GM18870 (cell line): ENCODE data around the gene RIMOC1.
"Not testable (repeated sequence)": the region's sequence is repeated elsewhere in the genome, so short reads cannot be mapped to it uniquely, and the experiment has no call there.

Experiments
- ATAC-seq: cut with Tn5 transposase; IDR thresholded peaks from one replicate; pipeline ENCODE4 v1.9.1; 2021; ENCODE audit warnings: moderate library complexity; ENCODE audit not compliant: unreplicated experiment

RIMOC1 gene

DNA sequence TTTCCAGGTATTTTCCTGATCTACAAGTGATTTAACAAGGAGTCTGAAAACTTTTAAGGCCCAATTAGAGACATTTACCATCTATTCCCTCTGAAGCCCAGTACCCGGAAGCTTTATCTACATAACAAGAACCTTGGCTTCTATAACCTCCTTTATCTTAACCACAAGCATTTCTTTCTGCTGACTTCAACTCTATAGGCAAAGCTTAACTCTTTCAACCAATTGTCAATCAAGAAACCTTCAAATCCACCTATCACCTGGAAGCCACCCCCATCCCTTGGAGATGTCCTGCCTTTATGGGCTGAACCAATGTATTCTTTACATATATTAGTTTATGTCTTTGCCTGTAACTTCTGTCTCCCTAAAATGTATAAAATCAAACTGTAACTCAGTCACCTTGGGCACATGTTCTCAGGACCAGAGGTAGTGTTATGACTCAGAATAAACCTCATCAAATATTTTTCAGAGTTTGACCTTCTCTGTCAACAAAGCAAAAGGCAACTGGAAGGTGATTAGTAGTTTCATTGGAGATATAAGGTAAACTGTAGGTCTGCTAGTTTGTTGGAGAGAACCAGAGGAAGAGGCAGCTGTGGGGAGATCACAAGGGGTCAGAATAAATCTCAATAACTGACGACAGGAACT lies 13.0 kb upstream of the RIMOC1 start:
- ATAC-seq, result no peak

DNA sequence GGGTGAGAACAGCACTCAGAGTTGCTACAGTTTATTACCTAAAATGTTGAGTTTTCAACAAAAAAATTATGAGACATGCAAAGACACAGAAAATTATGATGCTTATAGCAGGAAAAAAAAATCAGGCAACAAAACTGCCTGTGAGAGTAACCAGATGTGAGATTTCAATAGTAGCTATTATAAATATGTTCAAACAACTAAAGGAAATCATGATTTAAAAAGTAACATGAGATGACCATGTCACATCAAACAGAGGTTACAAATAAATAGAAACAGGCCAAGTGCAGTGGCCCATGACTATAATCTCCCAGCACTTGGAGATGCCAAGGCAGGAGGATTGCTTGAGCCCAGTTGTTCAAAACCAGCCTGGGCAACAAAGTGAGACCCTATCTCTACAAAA lies 12.1 kb upstream of the RIMOC1 start:
- ATAC-seq, result no peak

DNA sequence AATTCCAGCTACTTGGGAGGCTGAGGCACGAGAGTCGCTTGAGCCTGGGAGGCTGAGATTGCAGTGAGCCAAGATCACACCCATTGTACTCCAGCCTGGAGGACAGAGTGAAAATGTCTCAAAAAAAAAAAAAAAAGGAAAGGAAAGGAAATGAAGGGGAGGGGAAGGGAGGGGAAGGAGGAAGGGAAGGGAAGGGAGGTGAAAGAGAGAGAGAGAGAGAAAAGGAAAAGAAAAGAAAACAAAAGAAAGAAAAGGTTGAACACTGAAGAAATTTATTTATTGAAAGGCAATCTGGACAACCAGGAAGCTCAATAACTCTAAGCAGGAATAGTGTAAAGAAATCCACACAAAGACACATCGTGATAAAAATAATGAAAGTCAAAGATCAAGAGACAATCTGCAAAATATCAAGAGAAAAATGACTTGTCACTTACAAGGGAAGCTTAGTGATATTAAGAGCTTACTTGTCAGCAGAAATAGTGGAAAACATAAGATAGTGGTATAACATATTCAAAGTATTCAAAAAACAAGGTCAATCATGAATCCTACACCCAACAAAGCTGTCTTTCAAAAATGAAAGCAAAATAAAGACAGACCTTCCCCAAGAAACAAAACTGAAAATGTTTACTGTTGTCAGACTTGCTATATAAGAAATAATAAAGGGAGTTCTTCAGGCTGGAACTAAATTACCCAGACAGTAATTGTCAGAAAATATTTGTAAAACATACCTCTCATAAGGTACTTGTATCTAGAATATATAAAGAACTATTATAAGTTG lies 10.9 kb upstream of the RIMOC1 start:
- ATAC-seq, result peak; percentile 67

DNA sequence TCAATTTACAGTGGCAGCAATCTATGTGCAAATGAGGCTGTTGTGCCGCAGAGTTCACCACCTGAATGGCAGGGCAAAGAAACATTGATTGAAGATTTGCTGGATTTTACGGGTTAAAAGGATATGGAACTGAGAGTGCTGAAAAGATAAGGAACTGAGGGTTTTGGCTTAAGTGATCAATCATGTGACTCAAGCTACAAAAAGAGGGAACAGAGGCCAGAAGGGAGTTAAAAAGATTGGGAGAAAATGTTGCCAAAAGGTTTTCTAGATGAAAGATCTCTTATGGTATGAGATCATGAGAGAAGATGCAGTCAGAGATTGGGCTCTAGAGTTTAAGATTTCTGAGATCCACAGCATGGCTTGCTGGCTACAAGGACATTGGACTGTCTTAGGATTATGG lies 7.9 kb upstream of the RIMOC1 start:
- ATAC-seq, result no peak

DNA sequence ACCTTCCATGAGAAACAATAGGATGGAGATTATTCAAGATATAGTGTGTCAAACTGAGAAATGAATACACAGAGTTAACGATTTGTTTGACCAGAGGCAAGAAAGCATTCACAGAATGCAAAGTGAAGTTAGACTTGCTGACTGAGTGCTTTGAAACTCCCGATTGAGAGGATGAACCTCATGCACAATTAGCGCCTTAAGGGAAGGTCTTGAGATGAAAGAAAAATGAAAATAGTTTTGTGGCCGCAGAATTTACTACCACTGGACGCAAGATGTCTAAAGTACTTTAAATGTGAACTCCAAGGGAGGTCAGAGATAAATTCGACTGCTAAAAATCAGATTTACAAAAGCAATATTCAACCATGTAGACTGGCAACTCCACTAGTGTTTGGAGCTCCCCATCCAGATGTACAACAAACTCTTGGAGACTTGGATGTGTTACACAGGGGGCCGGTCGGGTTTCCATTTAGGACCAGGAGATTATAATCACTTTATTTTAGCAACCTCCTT lies 707 bp upstream of the RIMOC1 start:
- no peak for ATAC-seq

DNA sequence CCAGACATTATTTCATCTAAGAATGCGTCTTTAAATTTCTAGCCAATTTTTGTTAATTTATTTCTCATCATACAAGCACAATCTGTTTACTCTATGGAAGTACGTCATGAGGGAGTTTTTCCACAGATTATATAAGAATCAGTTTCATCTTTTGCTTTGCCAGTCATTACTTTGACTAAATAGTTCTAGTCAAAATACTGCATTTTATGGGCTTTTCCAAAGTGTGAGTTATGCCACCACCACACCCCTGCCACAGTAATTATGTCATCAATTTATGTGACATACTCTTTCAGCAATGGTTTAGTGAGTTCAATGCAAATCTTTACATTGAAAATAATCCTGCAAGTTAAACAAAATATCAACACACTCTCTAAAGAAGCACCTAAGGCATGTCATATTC lies 2.0 kb downstream of the RIMOC1 start:
- no peak for ATAC-seq

DNA sequence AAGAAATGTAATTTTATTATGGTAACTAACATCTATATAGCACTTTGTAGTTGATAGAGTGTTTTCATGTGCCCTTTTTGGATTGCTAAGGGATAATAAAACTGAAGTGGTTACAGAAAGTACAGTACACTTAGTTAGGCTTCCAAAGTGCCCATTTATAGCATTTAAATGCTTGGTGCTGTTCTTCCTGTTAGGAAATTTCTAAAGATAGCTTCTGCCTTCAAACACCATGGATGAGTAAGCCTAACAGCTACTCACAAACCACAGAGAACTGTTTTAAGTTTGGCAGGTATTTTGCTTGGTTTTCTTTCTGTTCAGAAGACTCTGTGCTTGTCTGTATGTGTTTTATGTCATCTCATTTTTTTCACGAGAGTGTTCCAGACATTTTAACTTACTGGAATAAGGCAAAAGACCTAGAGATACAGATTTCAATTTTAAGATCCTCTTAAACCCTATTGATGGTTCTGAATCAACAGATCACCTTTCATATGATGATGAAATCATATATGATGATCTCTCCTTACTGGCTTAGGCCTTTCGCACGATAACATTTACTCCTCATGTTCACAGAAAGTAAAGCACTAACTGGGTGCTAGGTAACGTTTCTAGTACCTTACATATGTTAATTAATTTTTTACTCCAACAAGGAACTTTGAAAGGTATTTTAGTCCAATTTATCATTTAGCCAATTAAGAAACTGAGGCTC lies 4.4 kb downstream of the RIMOC1 start:
- no peak for ATAC-seq

DNA sequence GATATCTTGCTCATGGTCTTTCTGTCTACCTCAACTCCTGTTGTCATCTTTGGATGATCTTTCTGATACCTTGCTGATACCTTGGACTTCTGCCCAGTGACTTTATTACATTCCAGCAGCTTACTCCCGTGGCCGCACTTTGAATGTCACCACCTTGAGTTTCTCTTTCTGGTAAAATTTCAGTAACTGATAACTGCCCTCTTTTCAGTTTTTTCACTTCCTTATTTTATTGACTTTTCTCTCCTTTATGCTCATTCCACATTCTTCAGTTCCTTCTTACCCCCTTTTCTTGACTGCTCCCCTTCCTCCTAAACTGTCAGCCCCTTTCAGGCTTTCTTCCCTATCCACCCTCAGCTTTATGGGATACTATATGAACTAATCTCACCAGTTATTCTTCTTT lies 14.0 kb downstream of the RIMOC1 start:
- no peak for ATAC-seq

DNA sequence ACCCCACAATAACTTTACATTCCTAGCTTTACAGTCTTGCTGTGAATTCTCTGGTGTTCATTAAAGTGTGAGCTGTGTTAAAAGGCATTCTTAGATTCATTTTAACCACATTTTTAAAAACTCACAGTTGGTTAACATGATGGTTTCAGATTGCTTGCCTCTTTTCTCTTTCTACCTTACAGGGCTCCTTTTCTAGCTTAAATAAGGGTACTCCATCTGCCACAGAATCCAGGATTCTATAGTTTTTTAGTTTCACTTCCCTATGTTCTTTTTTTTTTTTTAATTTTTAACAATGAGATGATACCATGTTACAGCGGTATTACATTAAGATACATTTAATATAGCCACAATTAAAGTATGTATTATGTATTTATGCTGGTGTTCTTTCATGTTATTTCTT lies 17.0 kb downstream of the RIMOC1 start:
- no peak for ATAC-seq

DNA sequence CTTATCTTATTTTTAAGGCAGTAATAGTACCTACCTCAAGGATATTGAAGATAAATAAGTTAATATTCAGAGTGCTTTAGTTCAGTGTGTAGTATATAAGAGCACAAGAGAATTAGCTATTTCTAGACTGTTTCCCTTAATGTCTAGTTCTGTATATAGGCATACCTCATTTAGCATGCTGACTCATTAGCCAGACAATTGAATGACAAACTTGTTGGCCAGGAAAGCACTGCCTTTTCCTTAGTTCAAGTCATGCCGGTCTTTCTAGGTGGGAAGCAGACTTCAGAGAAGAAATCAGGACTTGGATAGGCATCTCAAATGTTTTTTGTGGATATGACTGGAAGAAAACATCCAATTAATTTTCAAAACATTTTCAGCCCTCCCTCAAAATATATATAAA lies 17.7 kb downstream of the RIMOC1 start:
- no peak for ATAC-seq

DNA sequence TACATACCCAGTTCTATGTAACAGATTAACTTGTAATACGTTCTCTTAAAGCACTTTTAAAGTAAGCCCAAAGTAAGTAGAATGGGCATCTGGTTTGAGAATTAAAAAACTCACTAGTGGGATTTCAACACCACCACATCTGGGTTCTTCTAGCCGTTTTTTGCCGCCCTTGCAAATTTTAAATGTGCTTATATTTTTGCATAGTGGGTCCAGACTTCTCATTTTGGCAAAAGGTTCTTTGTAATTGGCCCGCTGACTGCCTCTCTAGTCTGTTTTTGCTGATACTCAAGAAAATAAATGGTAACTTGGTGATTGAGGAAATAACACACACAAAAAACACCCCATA lies 20.4 kb downstream of the RIMOC1 start:
- no peak for ATAC-seq

DNA sequence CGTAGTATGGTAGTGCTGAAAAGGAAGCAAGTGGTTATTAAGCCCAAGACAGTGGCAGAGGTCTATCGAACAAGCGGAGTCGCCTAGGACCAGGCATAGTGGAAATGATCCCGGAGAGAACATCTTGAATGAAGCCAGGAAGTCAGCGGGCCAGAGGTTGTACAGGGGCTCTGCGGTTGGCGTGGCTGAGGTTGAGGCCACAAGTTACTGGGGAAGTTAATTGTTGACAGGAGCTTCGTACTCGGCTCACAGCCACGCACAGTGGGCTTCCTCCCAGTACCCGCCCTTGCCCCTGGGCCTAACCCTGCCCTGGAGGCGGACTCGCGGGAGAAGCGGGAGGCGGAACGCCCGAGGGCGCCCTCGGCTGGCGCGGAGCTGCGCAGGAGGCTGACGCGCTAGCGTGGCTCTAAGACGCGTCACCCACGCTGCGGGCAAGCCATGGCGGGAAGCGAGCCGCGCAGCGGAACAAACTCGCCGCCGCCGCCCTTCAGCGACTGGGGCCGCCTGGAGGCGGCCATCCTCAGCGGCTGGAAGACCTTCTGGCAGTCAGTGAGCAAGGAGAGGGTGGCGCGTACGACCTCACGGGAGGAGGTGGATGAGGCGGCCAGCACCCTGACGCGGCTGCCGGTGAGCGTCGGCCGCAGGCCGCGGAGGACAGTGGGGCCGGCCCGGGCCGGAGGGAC lies 20.9 kb downstream of the RIMOC1 start, which contains the start of gene FBXO4:
Gene FBXO4 (plus strand): TSS at position 410 of the 683 bp plus-strand sequence. CDS start 29 bp downstream, at position 439.
- ATAC-seq, result peak; percentile 91

DNA sequence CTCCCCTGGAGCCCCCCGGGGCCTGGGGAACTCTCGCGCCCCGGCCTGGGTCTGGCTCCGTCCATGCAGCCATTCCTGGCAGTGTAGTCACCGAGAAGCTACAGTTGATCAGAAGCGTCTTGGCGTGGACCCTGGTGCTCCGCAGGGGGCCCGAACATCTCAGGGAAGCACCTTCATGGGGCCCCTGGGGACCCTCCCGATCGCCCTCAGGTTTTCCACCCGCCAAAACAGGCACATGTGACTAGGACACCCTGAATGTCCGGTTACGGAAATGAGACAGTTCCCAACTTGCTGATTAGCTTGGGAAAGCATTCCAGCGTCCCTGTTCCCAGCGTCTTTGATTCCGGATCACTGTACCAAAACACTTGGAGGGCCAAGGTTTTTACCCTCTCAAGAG lies 21.4 kb downstream of the RIMOC1 start:
- peak; percentile 32 for ATAC-seq

DNA sequence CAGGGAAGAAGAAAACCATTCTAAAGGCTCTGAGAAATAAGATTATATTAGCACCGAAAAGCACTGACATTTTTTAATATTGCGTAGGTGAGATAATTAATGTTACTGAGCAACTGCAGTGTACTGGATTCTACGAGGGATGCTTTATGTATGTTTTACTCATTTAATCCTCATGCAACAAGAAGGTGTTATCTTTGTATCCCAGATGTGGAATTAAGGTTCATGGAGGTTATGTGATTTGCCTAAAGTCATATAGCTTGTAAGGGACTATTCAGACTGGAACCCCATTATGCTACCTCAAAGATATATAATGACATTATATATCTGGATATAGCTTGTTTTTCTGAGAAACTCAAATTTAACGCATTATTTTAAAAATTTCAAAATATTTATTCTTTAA lies 23.5 kb downstream of the RIMOC1 start:
- no peak for ATAC-seq

DNA sequence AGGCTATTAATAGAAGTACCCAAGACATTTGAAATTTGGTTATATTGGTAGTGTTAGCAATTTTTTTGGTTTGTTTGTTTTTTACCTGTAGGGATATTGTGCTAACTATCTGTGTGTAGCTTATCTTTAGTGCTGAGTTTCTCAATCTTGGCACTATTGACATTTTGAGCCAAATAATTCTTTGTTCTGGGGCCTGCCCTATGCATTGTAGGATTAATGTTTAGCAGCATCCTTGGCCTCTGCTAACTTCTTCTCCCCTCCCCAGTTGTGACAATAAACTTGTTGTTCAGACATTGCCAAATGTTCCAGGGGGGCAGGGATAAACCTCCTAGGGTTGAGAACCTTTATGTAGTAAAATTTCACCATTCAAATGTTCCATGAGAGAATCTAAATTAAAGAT lies 24.9 kb downstream of the RIMOC1 start:
- no peak for ATAC-seq

DNA sequence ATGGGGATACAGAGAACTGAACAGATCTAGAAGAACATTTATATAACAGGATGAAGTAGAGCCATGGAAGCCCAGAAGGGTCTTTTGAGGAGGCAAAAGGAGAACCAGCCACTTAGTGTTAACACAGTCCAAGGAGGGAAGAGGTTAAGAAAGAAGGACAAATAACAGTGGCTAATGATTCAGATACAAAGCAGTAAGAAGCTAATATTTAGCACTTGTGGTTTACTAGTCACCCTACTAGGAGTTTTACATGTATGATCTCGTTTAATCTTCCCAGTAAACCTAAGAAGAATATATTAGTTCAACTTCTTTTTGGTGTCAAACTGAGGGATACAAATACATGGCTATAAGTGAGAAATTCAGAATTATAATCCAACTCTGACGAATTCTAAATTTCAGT lies 28.6 kb downstream of the RIMOC1 start:
- ATAC-seq, result no peak

DNA sequence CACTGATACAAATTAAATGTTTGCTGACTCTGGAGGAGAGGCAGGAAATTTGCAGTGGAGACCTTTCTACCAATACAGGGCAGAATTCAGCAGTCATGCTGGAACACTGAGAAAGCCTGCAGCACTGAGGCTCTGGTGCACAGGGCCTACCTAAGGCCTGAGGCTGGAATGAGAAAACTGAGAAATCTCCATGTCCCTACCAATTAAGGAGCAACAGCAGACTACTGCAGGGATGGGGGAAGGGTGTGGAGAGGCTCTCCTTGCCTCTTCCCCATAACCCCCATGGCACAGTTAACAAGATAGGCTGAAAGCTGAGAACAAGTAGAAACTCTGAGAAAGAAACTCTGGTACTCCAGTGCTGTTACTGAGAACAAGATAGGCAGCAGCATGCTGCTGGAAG lies 31.4 kb downstream of the RIMOC1 start:
- no peak for ATAC-seq

DNA sequence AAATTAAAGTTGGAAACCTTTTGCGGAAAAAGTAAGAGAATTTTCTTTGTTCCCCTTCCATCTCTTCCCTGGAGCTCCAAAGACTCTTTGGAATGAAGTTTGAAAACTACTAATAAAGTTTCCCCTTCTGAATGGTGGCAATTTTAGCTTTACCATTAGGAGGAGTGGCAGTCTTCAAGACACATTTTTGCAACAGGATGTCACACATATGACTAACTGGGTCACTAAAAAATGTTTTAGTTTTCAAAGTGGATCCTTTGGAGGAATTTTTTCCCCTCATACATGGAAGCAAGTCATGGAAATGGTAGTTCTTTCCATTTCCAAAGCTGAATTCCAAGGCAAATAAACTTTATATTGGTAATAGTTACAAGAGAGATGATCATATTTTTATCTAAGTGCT lies 36.5 kb downstream of the RIMOC1 start:
- no peak for ATAC-seq

DNA sequence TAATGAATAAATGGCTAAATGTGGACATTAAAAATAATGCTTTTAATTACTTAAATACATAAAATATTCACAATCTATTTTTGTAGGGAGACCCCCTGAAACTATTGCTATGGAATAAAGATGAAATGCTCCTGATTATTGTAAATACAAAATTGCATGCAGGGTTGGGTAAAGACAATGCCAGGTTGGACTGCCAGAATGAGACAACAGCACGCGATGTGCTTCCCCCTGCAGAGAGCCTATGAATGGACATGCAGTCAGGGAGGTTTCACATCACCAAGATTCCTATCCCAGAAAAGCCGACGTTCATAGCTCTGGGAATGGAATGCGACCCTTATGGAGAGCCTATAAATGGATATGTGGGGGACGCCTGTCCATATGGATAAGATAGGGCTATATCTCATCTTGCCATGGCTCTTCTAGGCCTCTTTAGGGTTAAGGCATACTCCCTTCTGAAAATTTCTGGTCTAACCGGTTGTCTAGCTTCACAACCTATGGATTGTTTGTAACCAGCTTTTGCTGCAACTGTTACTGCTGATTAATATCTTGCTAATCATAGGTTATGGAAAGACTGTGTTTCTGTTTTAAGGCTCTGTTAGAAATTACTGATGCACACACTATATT lies 41.3 kb downstream of the RIMOC1 start:
- not testable (repeated sequence) for ATAC-seq

DNA sequence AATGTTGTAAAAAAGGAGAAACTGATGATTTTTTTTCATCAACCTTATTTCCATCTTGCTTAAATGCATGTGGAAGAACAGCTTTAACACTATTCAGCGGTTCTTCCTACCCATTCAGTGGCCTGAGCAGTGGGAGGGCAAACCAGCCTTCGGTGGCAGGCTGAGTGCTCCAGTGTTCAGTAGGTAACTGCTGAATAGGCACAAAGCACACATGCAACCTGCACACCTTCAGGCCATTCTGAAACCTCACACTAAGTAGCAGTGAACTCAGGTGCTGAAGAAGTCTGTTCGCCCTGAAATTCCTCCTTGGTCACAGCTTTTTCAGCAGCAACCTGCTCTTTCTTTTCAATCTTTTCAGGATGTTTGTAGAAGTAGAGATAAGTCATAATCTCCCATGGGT lies 47.1 kb downstream of the RIMOC1 start:
- no peak for ATAC-seq
